ENCODE results near the gene ABHD8.

DNA sequence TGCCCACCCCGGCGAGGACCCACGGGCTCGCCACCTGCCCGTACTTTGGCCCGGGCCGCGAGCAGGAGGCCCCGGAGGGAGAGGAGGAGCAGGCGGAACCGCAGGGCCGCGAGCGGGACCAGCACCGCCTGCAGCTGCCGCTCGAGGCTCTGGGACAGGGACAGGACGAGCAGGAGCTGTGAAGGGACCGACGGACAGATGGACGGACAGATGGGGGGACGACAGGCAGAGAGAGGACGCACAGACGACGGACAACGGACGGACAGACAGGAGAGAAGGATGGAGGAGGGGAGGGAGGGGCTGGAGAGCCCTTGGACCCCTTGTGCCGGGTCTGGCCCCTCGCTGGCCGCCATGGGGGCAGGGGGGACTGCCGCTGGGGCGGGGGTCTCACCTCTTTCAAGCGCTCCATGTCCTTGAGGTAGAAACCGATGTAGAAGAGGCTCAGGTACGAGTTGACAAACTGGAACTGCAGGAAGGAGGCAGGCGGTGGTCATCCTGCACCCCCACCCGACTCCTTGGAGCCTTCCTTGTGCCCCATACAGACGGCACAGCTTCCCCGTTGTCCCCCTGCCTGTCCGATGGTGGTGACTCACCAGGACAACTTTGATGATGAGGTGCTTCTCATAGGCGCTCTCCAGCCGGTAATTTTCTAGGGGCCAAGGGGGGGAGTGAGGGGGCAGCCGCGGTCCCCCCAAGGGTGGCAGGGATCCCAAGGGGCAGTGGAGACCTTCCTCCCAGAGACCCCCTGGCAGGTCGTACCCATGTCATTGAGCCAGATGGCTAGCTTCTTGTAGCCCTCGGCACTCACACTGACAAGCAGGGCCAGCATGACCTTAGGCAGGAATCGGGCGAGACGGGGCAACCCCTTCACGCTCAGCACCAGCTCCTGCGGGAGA, 26.4 kb upstream of the ABHD8 start:
- TF ChIP-seq, protein P1, sequence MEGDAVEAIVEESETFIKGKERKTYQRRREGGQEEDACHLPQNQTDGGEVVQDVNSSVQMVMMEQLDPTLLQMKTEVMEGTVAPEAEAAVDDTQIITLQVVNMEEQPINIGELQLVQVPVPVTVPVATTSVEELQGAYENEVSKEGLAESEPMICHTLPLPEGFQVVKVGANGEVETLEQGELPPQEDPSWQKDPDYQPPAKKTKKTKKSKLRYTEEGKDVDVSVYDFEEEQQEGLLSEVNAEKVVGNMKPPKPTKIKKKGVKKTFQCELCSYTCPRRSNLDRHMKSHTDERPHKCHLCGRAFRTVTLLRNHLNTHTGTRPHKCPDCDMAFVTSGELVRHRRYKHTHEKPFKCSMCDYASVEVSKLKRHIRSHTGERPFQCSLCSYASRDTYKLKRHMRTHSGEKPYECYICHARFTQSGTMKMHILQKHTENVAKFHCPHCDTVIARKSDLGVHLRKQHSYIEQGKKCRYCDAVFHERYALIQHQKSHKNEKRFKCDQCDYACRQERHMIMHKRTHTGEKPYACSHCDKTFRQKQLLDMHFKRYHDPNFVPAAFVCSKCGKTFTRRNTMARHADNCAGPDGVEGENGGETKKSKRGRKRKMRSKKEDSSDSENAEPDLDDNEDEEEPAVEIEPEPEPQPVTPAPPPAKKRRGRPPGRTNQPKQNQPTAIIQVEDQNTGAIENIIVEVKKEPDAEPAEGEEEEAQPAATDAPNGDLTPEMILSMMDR (IDR thresholded peaks at IDR 0.05 in 4 of 5, conservative IDR thresholded peaks at IDR 0.05 in 1 of 5): no peak
- TF ChIP-seq POLR2A (IDR thresholded peaks at IDR 0.05): no peak
